ENCODE results near the gene SWAP70.

SWAP70 gene

DNA sequence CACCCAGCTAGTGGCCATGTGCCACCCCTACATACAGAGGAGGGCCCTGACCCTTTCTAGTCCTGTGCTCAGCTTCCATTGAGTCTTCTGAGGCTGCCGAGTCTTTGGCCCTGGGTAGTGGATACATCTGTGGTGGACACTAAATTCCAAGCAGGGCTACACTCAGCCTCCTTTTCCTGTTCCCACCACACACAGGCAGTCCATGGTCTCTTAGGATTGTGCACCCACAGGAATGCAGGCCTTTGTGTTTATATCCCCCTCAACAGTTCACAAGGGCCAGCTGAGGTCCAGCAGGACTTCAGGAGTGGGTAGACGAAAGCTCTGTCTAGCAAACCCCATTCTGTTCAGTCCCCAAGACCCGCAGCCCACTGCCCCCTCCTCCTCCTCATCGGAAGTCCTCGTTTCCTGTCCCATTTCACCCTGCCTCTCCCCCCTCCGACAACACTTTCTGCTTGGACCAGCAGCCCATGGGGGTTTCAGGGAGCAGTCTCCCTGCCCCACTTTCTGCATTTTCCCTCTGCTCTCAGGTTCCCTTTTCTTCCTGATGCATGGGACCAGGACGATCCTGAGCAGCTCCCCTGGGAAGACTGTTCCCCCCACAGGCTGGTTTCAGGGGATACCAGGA is 91.8 kb downstream of the SWAP70 start:
- TF ChIP-seq OSR1 (CRISPR knock-in tag; IDR thresholded peaks at IDR 0.05) (no peak), ZNF565 (CRISPR knock-in tag; conservative IDR thresholded peaks at IDR 0.05; ENCODE audit: low read depth) (no peak), ESRRG (CRISPR knock-in tag; IDR thresholded peaks at IDR 0.05) (no peak), BACH2 (CRISPR knock-in tag; IDR thresholded peaks at IDR 0.05; ENCODE audit: borderline replicate concordance) (no peak), ZFP30 (CRISPR knock-in tag; IDR thresholded peaks at IDR 0.05) (no peak)
- TF ChIP-seq, protein P1, sequence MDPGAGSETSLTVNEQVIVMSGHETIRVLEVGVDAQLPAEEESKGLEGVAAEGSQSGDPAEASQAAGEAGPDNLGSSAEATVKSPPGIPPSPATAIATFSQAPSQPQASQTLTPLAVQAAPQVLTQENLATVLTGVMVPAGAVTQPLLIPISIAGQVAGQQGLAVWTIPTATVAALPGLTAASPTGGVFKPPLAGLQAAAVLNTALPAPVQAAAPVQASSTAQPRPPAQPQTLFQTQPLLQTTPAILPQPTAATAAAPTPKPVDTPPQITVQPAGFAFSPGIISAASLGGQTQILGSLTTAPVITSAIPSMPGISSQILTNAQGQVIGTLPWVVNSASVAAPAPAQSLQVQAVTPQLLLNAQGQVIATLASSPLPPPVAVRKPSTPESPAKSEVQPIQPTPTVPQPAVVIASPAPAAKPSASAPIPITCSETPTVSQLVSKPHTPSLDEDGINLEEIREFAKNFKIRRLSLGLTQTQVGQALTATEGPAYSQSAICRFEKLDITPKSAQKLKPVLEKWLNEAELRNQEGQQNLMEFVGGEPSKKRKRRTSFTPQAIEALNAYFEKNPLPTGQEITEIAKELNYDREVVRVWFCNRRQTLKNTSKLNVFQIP (CRISPR knock-in tag; IDR thresholded peaks at IDR 0.05; ENCODE audit: borderline replicate concordance, low read depth) = no peak
- no peak for ATAC-seq

DNA sequence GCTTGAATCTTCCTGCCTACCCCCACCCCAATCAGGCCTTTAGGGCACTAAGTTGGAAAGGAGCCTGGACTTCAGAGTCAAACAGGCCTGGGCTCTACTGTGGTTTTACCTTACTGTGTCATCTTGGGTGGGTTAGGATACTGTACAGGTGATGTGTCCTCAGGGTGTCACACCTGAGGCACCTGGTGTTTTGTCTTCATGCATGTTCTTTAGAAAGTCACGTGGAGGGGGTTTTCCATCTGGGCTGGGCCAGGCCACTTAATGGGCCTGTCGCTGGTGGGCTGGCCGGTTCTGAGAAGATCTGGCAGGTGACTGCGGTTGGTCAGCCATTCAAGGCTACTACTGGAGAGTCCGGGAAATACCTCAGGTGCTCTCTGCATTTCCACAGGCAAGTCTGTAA is 92.6 kb downstream of the SWAP70 start:
- ATAC-seq = no peak
- TF ChIP-seq TOX (CRISPR knock-in tag; IDR thresholded peaks at IDR 0.05; ENCODE audit: borderline replicate concordance) (no peak), ZFP3 (CRISPR knock-in tag; IDR thresholded peaks at IDR 0.05) (no peak), SNAI2 (CRISPR knock-in tag; IDR thresholded peaks at IDR 0.05) (no peak), PPARA (CRISPR knock-in tag; IDR thresholded peaks at IDR 0.05; ENCODE audit: borderline replicate concordance) (no peak), ESRRG (CRISPR knock-in tag; IDR thresholded peaks at IDR 0.05) (no peak), ZNF8 (CRISPR knock-in tag; IDR thresholded peaks at IDR 0.05) (no peak), ZC3H10 (CRISPR knock-in tag; IDR thresholded peaks at IDR 0.05) (no peak), BACH2 (CRISPR knock-in tag; IDR thresholded peaks at IDR 0.05; ENCODE audit: borderline replicate concordance) (no peak), CSDC2 (CRISPR knock-in tag; IDR thresholded peaks at IDR 0.05) (no peak), GLIS3 (CRISPR knock-in tag; IDR thresholded peaks at IDR 0.05) (no peak), ZNF565 (CRISPR knock-in tag; conservative IDR thresholded peaks at IDR 0.05; ENCODE audit: low read depth) (no peak)
- TF ChIP-seq, protein P2, sequence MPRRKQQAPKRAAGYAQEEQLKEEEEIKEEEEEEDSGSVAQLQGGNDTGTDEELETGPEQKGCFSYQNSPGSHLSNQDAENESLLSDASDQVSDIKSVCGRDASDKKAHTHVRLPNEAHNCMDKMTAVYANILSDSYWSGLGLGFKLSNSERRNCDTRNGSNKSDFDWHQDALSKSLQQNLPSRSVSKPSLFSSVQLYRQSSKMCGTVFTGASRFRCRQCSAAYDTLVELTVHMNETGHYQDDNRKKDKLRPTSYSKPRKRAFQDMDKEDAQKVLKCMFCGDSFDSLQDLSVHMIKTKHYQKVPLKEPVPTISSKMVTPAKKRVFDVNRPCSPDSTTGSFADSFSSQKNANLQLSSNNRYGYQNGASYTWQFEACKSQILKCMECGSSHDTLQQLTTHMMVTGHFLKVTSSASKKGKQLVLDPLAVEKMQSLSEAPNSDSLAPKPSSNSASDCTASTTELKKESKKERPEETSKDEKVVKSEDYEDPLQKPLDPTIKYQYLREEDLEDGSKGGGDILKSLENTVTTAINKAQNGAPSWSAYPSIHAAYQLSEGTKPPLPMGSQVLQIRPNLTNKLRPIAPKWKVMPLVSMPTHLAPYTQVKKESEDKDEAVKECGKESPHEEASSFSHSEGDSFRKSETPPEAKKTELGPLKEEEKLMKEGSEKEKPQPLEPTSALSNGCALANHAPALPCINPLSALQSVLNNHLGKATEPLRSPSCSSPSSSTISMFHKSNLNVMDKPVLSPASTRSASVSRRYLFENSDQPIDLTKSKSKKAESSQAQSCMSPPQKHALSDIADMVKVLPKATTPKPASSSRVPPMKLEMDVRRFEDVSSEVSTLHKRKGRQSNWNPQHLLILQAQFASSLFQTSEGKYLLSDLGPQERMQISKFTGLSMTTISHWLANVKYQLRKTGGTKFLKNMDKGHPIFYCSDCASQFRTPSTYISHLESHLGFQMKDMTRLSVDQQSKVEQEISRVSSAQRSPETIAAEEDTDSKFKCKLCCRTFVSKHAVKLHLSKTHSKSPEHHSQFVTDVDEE (CRISPR knock-in tag; IDR thresholded peaks at IDR 0.05) = no peak
- TF ChIP-seq, protein P3, sequence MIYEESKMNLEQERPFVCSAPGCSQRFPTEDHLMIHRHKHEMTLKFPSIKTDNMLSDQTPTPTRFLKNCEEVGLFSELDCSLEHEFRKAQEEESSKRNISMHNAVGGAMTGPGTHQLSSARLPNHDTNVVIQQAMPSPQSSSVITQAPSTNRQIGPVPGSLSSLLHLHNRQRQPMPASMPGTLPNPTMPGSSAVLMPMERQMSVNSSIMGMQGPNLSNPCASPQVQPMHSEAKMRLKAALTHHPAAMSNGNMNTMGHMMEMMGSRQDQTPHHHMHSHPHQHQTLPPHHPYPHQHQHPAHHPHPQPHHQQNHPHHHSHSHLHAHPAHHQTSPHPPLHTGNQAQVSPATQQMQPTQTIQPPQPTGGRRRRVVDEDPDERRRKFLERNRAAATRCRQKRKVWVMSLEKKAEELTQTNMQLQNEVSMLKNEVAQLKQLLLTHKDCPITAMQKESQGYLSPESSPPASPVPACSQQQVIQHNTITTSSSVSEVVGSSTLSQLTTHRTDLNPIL (CRISPR knock-in tag; IDR thresholded peaks at IDR 0.05; ENCODE audit: low read depth) = no peak

DNA sequence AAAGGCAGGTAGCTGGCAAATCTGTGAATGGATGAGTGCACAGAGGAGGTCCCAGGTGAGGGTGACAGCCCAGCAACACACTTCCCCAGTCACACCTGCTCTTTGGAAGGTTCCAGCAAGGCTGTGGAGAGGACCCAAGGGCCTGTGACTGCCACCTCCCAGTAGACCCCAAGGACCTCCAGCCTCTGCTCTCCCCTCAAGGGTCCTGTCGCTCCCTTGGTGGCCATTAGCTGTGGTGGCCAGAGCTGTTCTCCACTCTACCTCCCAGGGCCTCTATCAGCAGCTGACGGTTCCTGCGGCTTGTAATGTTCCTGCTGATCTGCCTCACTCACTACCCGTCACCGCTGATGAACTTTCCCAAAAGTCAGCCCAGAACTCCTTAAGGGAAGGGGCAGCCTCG is 93.0 kb downstream of the SWAP70 start:
- ATAC-seq = no peak
- TF ChIP-seq ZNF8 (CRISPR knock-in tag; IDR thresholded peaks at IDR 0.05) (no peak), ZC3H10 (CRISPR knock-in tag; IDR thresholded peaks at IDR 0.05) (no peak)

DNA sequence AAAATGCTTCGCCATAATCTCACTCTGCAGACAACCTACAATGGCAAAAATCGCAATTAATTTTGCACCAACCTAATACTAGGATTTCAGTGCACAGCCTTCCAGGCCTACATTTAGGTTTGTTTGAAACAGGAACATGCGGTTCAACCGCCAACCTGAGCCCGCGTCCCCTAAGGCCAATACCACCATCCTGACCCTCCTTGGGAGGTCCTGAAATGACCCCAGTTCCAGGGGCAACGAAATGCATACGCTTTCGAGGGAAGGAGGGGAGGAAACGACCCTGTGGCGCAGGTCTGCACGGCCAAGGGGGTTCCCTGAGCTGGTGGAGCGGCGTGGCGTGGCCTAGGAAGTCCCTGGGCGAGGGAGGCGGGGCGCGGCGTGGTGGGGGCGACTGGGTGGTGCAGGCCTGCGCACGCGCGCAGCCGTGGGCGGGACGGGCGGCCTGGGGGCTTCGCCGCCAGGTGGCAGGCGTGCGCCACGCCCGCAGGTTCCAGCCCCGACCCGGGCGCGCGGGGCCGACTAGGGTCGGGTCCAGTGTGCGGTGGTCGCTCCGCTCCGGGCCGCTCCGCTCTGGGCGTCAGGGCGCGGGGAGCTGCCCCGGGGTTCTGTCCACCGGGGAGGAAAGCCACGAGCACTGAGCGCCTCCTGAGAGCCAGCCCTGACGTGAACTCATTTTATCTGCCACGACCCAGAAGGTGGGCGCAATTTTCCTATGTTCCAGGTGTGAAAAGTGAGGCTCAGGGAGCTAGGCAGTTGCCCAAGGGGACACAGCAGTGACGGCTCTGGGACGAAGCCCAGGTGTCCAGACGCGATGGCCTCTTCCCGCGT is 94.1 kb downstream of the SWAP70 start:
- TF ChIP-seq ZC3H10 (CRISPR knock-in tag; IDR thresholded peaks at IDR 0.05) = no peak
- TF ChIP-seq, protein P4, sequence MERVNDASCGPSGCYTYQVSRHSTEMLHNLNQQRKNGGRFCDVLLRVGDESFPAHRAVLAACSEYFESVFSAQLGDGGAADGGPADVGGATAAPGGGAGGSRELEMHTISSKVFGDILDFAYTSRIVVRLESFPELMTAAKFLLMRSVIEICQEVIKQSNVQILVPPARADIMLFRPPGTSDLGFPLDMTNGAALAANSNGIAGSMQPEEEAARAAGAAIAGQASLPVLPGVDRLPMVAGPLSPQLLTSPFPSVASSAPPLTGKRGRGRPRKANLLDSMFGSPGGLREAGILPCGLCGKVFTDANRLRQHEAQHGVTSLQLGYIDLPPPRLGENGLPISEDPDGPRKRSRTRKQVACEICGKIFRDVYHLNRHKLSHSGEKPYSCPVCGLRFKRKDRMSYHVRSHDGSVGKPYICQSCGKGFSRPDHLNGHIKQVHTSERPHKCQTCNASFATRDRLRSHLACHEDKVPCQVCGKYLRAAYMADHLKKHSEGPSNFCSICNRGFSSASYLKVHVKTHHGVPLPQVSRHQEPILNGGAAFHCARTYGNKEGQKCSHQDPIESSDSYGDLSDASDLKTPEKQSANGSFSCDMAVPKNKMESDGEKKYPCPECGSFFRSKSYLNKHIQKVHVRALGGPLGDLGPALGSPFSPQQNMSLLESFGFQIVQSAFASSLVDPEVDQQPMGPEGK (CRISPR knock-in tag; IDR thresholded peaks at IDR 0.05; ENCODE audit: borderline replicate concordance) = 0 out of 2 replicates have a peak, but pooled peaks have one; percentile 37
- peak; percentile 63 for ATAC-seq
